GM21381 (cell line): Measurements from ENCODE around the gene GOLGA2.

Experiments
- ATAC-seq: cut with Tn5 transposase; IDR thresholded peaks from one replicate; pipeline ENCODE4 v1.9.1; 2021; ENCODE audit warnings: mild to moderate bottlenecking, moderate library complexity; ENCODE audit not compliant: unreplicated experiment

The GOLGA2 gene

DNA sequence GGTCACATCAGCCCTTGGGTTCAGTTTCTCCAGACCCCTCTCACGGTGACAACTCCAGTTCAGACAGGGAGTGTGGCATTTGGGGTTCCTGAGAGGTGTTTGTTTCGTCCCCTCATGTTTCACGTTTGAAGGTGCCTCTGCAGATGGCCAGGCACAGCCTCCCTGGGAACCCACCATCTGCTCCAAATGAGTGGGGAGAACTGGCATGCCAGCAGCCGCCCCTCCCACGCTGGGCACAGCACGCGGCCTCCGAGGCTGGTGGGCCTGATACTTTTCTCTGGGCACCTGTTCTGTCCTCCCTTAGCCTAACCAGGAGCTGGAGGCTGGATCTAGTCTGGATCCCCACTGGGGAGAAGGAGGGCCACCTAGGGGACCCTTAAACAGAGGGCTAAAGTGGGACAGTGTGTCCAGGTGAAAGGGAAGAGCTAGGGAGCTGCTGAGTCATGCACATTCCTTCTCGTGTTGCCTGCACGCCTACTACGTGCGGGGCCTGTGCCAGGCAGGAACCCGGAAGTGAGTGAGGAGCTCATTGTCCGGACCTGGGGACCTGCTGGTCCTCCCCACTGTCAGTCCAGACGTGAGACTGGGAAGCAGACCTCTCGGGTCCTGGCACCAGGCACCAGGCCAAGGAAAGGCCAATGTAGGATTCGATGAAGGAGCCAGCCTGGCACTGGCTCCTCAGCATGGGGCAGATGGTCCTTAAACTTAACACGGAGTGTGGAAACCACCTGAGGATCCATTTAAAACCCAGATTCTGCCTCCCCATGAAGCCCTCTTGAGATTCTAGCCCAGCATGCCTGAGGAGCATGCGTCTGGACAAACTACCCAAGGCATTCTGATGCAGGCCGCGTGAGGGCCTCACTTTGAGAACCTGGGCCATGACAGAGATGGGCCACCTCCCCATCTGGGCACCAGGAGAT, 61.0 kb downstream of the GOLGA2 start:
- no peak for ATAC-seq

DNA sequence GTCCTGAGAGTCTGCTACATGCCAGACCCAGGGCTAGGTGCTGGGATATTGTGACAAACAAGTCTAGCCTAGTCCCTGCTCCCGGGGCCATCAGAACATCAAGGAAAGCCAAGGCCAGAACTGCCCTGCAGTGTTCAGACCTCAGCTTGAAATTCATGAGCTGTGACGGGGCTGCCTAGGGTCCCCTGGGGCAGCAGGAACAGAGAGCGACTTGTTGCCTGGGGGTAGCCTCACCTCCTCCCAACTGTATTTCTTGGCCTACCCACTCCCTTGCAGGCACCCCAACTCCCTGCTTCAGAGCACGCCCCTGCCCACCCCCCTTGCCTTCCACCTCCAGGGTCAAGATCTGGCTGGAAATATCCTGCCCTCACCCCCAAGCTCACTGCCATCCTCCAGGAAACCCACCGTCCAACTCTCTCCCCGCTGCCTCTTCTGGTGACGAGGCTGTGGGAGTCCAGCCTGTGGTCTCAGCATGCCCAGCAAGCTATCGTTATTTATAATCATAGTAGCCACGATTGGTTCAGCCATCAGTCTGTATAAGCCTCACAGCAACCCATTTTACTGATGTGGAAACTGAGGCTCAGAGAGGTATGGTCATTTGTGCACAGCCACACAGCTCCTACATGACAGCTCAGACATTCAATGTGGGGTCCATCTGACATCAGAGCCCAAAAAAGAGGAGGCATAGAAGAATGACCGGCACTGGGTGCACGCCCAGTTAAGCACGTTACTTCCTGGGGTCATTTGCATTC, 61.9 kb downstream of the GOLGA2 start:
- ATAC-seq = no peak

DNA sequence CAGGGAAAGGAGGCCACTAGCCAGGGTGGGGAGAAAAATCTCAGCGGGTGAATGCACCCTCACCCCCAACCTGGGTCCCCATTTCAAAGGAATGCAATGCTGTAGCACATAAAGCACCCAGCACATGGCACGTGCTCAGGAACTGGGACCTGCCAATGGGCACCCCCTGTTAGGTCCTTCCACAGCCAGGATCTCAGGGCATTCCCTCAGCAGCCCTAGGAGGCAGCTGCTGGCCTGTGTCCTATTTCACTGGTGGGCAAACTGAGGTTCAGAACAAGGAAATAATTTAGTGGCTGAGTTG, 63.9 kb downstream of the GOLGA2 start:
- no peak for ATAC-seq

DNA sequence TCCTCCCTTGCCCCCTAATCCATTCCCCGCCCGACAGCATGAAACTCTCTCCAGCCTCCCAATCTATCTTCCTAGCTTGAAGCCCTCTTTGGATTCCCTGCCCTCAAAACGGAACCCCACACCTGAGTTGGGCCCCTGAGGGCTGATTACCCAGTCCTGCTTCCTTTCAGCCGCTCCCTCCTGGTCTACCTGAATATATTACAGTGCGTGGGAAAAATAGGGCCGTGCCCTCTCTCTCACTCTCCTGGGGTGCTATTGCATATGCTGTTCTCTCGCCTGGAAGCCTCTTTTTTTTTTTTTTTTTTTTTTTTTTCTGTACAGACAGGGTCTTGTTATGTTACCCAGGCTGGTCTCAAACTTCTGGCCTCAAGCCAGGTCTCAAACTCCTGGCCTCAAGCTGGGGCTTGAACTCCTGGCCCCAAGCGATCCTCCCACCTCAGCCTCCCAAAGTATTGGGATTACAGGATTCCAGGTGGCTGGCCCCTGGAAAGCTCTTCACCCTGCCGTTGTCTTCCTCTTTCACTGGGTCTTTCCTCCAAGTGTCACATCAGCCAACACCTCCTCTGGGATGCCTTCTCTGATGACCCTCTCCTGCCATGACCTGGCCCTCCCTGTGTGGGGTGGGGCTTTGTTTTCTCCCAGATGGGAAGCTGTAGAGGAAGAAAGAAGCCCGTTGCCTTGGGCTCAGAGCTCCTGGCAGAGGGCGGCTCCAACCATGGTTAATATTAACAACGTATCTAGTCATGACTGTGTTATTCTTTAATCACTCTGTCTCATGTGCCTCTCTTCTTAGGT, 64.4 kb downstream of the GOLGA2 start:
- no peak for ATAC-seq

DNA sequence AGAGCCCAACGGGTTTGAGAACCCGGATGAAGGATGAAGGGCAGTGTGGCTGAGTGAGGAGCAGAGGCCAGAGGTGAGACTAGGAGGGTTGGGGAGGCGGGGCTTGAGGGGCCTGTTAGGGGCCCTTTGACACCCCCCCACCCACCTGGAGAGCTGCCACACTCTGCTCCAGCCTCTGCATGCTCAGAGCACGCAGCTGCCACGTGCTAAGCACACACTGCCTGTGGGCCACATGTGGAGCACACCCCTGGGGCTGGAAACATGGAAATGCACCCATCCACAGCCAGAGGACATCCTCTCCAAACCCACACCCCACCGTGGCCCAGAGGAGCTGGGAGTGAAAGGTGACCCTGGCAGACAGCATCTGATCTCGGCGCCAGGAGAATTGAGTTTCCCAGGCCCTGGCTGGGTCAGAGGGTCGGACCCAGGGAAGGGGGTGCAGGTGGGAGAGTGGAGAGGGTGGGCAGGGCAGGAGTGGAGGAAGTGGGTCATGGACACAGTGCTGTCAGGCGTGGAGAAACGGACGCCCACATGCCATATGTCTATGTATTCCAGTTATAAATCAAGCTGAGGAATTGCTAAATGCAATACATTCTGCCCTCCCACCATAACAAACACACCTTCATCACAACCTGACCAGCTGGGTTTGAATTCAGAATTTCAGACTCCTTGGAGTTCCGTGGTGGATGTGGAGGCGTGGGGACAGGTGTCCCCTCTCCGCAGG, 66.7 kb downstream of the GOLGA2 start:
- no peak for ATAC-seq

DNA sequence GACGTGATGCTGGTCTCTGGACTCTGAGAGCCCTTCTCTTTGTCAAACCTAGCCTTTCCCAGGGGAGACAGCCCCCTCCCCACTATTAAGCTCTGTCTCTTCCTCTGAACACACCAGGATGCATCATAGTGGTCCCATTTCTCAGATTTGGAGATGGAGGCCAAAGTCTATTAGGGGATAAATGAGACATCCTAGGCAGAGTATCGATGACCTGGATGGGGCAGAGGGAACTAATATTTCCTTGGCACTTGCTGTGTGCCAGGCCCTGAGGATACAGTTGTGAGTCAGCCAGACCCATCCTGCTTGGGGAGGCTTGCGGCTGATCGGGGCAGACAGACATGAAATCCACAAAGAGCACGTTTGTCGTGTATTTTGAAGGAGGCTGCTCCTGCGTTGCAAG, 67.4 kb downstream of the GOLGA2 start:
- no peak for ATAC-seq

DNA sequence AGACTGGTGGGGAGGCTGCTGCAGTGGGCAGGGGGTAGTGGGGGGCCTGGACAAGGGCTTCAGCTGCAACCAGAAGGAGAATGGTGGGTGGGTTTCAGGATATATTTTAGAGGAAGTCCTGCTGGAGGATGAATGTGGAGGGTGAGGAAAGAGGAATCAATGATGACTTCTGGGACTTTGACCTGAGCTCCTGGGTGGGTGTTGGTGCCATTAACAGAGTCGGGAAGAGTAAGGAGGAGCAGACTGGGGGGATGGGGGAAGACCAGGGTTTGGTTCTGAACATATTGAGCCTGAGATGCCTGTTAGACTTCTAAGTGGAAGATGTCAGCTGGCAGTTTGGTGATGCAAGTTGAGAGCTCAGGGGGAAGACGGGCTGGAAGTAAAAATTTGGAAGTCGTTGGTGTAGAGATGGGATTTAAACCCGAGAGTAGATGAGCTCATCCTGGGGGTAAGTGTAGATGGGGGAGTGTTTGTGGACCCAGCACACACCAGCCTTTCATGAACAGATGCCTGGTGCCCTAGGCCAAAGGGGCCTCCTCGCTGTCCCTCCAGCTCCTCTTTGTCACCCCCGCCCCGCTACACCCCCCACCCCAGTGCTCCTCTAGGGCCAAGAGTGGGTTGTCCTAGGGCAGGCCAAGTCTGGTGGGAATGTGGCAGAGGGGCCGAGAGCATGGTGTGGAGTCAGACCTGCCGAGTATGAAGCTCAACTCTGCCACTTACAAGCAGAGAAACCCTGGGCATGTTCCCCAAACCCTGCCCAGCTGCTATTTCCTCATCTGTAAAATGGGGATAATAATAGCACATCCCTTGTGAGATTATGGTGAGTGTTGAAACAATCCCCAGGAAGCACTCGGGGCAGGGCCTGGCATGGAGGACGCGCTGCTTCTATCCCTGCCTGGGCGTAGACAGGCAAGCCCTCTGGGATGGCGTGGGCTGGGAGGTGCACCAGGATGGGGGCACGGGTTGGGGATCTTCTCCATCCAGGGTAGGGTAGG, 68.6 kb downstream of the GOLGA2 start:
- ATAC-seq = no peak

DNA sequence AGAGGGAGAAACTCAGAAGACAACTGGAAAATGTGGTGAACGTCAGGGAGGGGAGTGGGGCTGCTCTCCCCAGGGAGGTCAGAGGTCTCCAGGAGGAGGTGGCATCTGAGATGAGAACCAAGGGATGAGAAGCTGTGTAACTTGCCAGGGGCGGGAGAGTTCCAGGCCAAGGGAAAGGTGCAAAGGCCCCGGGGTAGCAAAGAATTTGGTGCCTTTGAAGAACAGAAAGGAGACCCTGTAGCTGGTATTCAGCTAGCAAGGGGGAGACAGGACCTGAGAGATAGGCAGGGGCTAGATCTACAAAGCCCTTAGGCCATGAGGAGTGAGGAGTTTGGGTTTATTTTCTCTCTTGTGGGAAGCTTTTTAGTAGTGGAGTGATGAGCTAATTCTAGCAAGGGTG, 69.3 kb downstream of the GOLGA2 start:
- no peak for ATAC-seq
